ENCODE results near the gene UBQLN1.
A peak's percentile ranks its signal among the peaks of the same experiment; 100 is the strongest.
"Not testable (repeated sequence)": the region's sequence is repeated elsewhere in the genome, so short reads cannot be mapped to it uniquely, and the experiment has no call there.

UBQLN1 gene

DNA sequence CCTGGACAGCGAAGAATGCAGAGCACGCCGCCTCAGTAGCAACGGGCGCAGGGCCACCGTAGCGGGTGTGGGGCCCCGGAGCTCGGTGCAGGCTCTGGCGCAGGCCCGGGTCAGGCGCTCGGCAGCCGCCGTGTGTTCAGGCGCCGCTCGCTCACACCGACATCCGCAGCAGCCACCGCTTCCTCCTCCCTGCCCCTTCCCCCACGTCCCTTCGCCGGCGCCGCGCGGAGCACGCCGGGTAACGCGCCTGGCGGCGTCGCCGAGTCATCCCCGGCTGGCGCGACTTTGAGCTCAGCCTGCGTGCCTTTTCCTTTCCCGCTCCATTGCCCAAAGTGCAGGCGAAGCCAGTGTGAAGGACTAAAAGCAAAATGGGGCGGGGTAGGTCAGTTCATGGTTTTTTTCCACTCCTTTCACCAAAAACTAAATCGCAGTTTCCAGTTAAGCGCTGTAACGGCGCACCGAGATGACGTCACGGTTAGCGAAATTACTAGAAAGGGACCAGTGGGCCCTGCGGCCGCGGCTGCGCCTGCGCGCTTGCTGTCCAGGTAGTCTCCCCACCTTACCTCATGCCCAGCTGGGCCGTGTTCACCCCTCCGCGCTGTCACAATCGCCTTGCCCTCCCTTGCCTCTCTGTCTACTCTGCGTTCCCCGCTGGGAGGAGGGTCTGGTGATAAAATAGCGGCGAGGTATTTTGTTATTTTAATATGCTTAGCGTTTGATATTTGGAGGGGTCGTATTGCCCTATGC lies at the start of gene UBQLN1:
Gene UBQLN1, minus strand, starts transcription at position 191 of the 747 bp plus-strand sequence. CDS start 279 bp downstream, outside the sequence.
- Histone ChIP-seq H3K4me1 (ENCODE audit: control insufficient read depth, insufficient read depth, low read length) (peaks cover 20% of the 10 kb centered on the region), H3K36me3 (ENCODE audit: control insufficient read depth, insufficient read depth, low read length, severe bottlenecking) (no peaks in the 10 kb centered on the region), H3K9me3 (ENCODE audit: control insufficient read depth, low read length) (no peaks in the 10 kb centered on the region), H3K4me3 (ENCODE audit: low read length) (peak within 1 kb of the TSS; percentile 91), H3K9ac (ENCODE audit: low read length) (peak within 1 kb of the TSS; percentile 97), H3K27me3 (replicated peaks; ENCODE audit: control insufficient read depth, insufficient read depth, low read length) (no peaks in the 10 kb centered on the region)
- DNase-seq (ENCODE audit: low read depth) = peak; percentile 96

DNA sequence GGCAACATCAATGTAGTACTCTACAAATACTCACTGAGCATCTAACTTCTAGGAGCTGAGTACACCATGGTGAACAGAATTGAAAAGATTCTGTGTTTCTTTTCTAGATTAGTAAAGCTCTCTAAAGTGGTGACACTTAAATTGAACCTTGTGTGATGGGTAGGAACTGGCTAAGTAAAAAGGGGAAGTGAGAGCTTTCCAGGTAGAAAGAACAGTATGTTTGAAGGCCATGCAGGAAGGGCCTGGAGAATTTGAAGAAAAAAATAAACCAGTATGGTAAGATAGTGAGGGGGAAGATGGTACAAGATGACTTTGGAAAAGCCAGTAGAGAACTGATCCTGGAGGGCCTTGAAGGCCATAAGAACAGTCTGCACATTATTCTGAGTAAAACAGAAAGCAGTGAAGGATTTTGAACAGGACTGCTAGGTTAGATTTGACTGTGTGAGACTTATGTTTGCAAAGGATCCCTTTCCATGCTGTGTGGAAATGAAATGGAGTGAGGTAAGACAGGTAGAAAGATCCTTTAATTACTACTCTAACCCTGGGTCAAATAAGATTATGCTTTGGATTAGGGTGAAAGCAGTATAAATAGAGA lies 46.7 kb upstream of the UBQLN1 start:
- peaks cover 7% of the 10 kb centered on the region for H3K4me1 ChIP-seq (ENCODE audit: control insufficient read depth, insufficient read depth, low read length)
- H3K27me3 ChIP-seq (replicated peaks; ENCODE audit: control insufficient read depth, insufficient read depth, low read length) = no peaks in the 10 kb centered on the region
- no peaks in the 10 kb centered on the region for H3K9me3 ChIP-seq (ENCODE audit: control insufficient read depth, low read length)
- H3K4me3 ChIP-seq (ENCODE audit: low read length) = no peak overlapping the region
- no peak for DNase-seq (ENCODE audit: low read depth)
- H3K36me3 ChIP-seq (ENCODE audit: control insufficient read depth, insufficient read depth, low read length, severe bottlenecking) = no peaks in the 10 kb centered on the region
- no peak overlapping the region for H3K9ac ChIP-seq (ENCODE audit: low read length)

- peaks cover 7% of the 10 kb centered on the region for H3K4me1 ChIP-seq (ENCODE audit: control insufficient read depth, insufficient read depth, low read length)
- DNase-seq (ENCODE audit: low read depth) = no peak
- H3K9me3 ChIP-seq (ENCODE audit: control insufficient read depth, low read length) = no peaks in the 10 kb centered on the region
- H3K36me3 ChIP-seq (ENCODE audit: control insufficient read depth, insufficient read depth, low read length, severe bottlenecking) = no peaks in the 10 kb centered on the region
- no peak overlapping the region for H3K9ac ChIP-seq (ENCODE audit: low read length)
- no peaks in the 10 kb centered on the region for H3K27me3 ChIP-seq (replicated peaks; ENCODE audit: control insufficient read depth, insufficient read depth, low read length)
- H3K4me3 ChIP-seq (ENCODE audit: low read length) = no peak overlapping the region
These were observed 41.9 kb upstream of the UBQLN1 start for GRCh38 chr9:83749706-83750105.

- H3K27me3 ChIP-seq (replicated peaks; ENCODE audit: control insufficient read depth, insufficient read depth, low read length) = no peaks in the 10 kb centered on the region
- H3K4me3 ChIP-seq (ENCODE audit: low read length) = no peak overlapping the region
- H3K9me3 ChIP-seq (ENCODE audit: control insufficient read depth, low read length) = no peaks in the 10 kb centered on the region
- H3K36me3 ChIP-seq (ENCODE audit: control insufficient read depth, insufficient read depth, low read length, severe bottlenecking) = no peaks in the 10 kb centered on the region
- no peak overlapping the region for H3K9ac ChIP-seq (ENCODE audit: low read length)
- no peak for DNase-seq (ENCODE audit: low read depth)
- no peaks in the 10 kb centered on the region for H3K4me1 ChIP-seq (ENCODE audit: control insufficient read depth, insufficient read depth, low read length)
These were observed 36.4 kb upstream of the UBQLN1 start for GRCh38 chr9:83744206-83744605.

DNA sequence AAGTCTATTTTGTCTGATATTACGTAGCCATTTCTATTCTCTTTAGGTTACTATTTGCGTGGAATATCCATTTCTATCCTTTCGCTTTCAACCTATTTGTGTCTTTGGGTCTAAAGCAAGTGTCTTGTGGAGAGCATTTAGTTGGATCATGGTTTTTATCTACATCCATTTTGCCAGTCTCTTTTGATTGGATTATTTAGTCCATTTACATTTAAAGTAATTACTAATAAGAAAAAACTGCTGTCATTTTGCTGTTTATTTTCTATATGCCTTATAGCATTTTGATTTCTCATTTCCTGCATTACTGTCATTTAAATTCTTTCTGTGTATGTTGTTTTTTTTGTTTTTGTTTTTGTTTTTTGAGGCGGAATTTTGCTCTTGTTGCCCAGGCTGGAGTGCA lies 26.0 kb upstream of the UBQLN1 start:
- Histone ChIP-seq H3K36me3 (ENCODE audit: control insufficient read depth, insufficient read depth, low read length, severe bottlenecking) (no peaks in the 10 kb centered on the region), H3K27me3 (replicated peaks; ENCODE audit: control insufficient read depth, insufficient read depth, low read length) (no peaks in the 10 kb centered on the region), H3K4me3 (ENCODE audit: low read length) (no peak overlapping the region), H3K9ac (ENCODE audit: low read length) (no peak overlapping the region), H3K4me1 (ENCODE audit: control insufficient read depth, insufficient read depth, low read length) (no peaks in the 10 kb centered on the region), H3K9me3 (ENCODE audit: control insufficient read depth, low read length) (peaks cover 15% of the 10 kb centered on the region)
- no peak for DNase-seq (ENCODE audit: low read depth)

GRCh38 chr9:83728591-83729368 lies 21.0 kb upstream of the UBQLN1 start:
- not testable (repeated sequence) for H3K9ac ChIP-seq (ENCODE audit: low read length); H3K4me3 ChIP-seq (ENCODE audit: low read length); H3K27me3 ChIP-seq (replicated peaks; ENCODE audit: control insufficient read depth, insufficient read depth, low read length); H3K4me1 ChIP-seq (ENCODE audit: control insufficient read depth, insufficient read depth, low read length); DNase-seq (ENCODE audit: low read depth); H3K36me3 ChIP-seq (ENCODE audit: control insufficient read depth, insufficient read depth, low read length, severe bottlenecking)
- H3K9me3 ChIP-seq (ENCODE audit: control insufficient read depth, low read length) = peaks cover 14% of the 10 kb centered on the region

- Histone ChIP-seq H3K36me3 (ENCODE audit: control insufficient read depth, insufficient read depth, low read length, severe bottlenecking) (no peaks in the 10 kb centered on the region), H3K27me3 (replicated peaks; ENCODE audit: control insufficient read depth, insufficient read depth, low read length) (no peaks in the 10 kb centered on the region), H3K9ac (ENCODE audit: low read length) (no peak overlapping the region), H3K9me3 (ENCODE audit: control insufficient read depth, low read length) (peaks cover 23% of the 10 kb centered on the region), H3K4me3 (ENCODE audit: low read length) (no peak overlapping the region), H3K4me1 (ENCODE audit: control insufficient read depth, insufficient read depth, low read length) (no peaks in the 10 kb centered on the region)
- no peak for DNase-seq (ENCODE audit: low read depth)
These were observed 16.7 kb upstream of the UBQLN1 start for GRCh38 chr9:83724436-83724835.

GRCh38 chr9:83722726-83723495 lies 15.2 kb upstream of the UBQLN1 start:
- no peaks in the 10 kb centered on the region for H3K27me3 ChIP-seq (replicated peaks; ENCODE audit: control insufficient read depth, insufficient read depth, low read length)
- H3K9ac ChIP-seq (ENCODE audit: low read length) = no peak overlapping the region
- no peaks in the 10 kb centered on the region for H3K36me3 ChIP-seq (ENCODE audit: control insufficient read depth, insufficient read depth, low read length, severe bottlenecking)
- DNase-seq (ENCODE audit: low read depth) = no peak
- H3K9me3 ChIP-seq (ENCODE audit: control insufficient read depth, low read length) = peaks cover 23% of the 10 kb centered on the region
- H3K4me1 ChIP-seq (ENCODE audit: control insufficient read depth, insufficient read depth, low read length) = no peaks in the 10 kb centered on the region
- no peak overlapping the region for H3K4me3 ChIP-seq (ENCODE audit: low read length)

GRCh38 chr9:83721509-83721908 lies 13.8 kb upstream of the UBQLN1 start:
- no peak overlapping the region for H3K4me3 ChIP-seq (ENCODE audit: low read length)
- no peaks in the 10 kb centered on the region for H3K4me1 ChIP-seq (ENCODE audit: control insufficient read depth, insufficient read depth, low read length)
- DNase-seq (ENCODE audit: low read depth) = no peak
- H3K36me3 ChIP-seq (ENCODE audit: control insufficient read depth, insufficient read depth, low read length, severe bottlenecking) = no peaks in the 10 kb centered on the region
- no peaks in the 10 kb centered on the region for H3K27me3 ChIP-seq (replicated peaks; ENCODE audit: control insufficient read depth, insufficient read depth, low read length)
- H3K9ac ChIP-seq (ENCODE audit: low read length) = no peak overlapping the region
- H3K9me3 ChIP-seq (ENCODE audit: control insufficient read depth, low read length) = peaks cover 25% of the 10 kb centered on the region

DNA sequence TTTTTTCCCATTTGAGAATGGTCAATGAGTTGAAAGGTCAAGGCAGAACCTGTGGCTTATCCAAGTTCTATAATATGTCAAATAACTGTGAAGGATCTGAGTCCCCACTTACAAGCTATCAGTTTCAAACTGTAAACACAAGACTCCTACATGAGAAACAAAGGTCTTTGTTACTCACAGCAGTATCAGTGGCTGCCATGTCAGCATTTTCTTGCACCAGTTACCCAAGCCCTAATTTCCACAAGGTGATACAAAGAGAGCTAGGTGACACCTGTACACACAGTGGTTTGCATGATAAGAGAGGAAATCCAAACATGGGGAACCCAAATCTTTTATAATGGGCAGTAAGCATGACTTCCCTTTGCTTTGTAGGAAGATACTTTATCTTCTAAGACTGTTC lies 8.0 kb upstream of the UBQLN1 start:
- no peak for DNase-seq (ENCODE audit: low read depth)
- H3K27me3 ChIP-seq (replicated peaks; ENCODE audit: control insufficient read depth, insufficient read depth, low read length) = no peaks in the 10 kb centered on the region
- no peak overlapping the region for H3K9ac ChIP-seq (ENCODE audit: low read length)
- H3K4me1 ChIP-seq (ENCODE audit: control insufficient read depth, insufficient read depth, low read length) = no peaks in the 10 kb centered on the region
- H3K9me3 ChIP-seq (ENCODE audit: control insufficient read depth, low read length) = peaks cover 3% of the 10 kb centered on the region
- no peak overlapping the region for H3K4me3 ChIP-seq (ENCODE audit: low read length)
- H3K36me3 ChIP-seq (ENCODE audit: control insufficient read depth, insufficient read depth, low read length, severe bottlenecking) = no peaks in the 10 kb centered on the region

DNA sequence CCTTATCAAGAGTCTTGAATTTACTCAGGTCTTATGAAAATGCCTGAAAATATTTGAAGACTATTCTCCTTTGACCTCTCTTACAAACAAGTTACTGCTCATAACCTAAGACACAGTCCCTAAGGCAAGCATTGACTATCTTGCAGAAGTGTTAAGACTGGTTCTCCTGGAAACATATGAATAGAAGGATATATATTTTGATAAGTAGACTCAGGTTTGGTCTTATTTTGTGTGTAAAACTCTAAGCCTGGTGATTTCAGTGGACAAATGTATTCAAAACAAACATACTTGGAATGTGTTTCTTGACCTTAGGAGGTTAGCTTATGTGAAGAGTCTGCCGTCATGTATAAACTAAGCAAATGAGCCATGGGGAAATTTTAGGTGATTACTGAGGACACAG lies 7.5 kb upstream of the UBQLN1 start:
- no peak overlapping the region for H3K9ac ChIP-seq (ENCODE audit: low read length)
- no peak for DNase-seq (ENCODE audit: low read depth)
- H3K4me3 ChIP-seq (ENCODE audit: low read length) = no peak overlapping the region
- H3K9me3 ChIP-seq (ENCODE audit: control insufficient read depth, low read length) = peaks cover 3% of the 10 kb centered on the region
- H3K4me1 ChIP-seq (ENCODE audit: control insufficient read depth, insufficient read depth, low read length) = no peaks in the 10 kb centered on the region
- no peaks in the 10 kb centered on the region for H3K27me3 ChIP-seq (replicated peaks; ENCODE audit: control insufficient read depth, insufficient read depth, low read length)
- H3K36me3 ChIP-seq (ENCODE audit: control insufficient read depth, insufficient read depth, low read length, severe bottlenecking) = no peaks in the 10 kb centered on the region
